HCT116 (cell line): ENCODE results near the gene FAM177B. TPM values are rescaled to one million over a fixed set of nuclear protein-coding genes. Genes with fewer than 3 reads are reported as not detected.
A peak's percentile ranks its signal among the peaks of the same experiment; 100 is the strongest.

Source experiments
- ATAC-seq: fragments of 200-7000 bp; cut with Tn5 transposase; 2 replicates; pipeline ENCODE4 v1.9.1; 2020; ENCODE audit warnings: mild to moderate bottlenecking, moderate library complexity
- BruUV-seq: library from RNA; stranded (reverse); fragments of 400-500 nt; replicated peaks from 2 replicates; lab custom pipeline; 2021; lab: Mats Ljungman, UMichigan
- CTCF ChIA-PET: fragments of 300-600 bp; sonication (Branson Sonifier 250); formaldehyde crosslinking; loops from one replicate; lab custom pipeline; 2021; ENCODE audit warnings: antibody characterized with exemption; lab: Charles Lee
- POLR2A ChIA-PET: fragments of 300-600, 350-600 bp; sonication (Branson Sonifier 250); formaldehyde crosslinking; loops from one replicate; lab custom pipeline; 2021; ENCODE audit warnings: antibody characterized with exemption; lab: Charles Lee
- RAD21 ChIA-PET, 2 experiments: fragments of 300-600 bp; sonication (Branson Sonifier 250); formaldehyde crosslinking; loops; one replicate each; lab custom pipeline; 2023; ENCODE audit warnings: low total read pairs in 2 of 2; ENCODE audit not compliant: uncharacterized antibody in 2 of 2, unreplicated experiment in 2 of 2, low non-redundant PET in 1 of 2; lab: Charles Lee
- DNase-seq: peaks from one replicate; pipeline ENCODE4 v3.0.0-alpha.2; 2010; ENCODE audit warnings: low read depth, low spot score
- H2AFZ ChIP-seq: fragments of 200-600 bp; shearing (Covaris generic), sonication (generic); 2 replicates; pipeline ENCODE4 v1.6.1; 2017; ENCODE audit warnings: low read depth, mixed run types, mixed read lengths, antibody characterized with exemption, low read length; ENCODE audit not compliant: poor library complexity, severe bottlenecking
- H3K27ac ChIP-seq: 2 replicates; pipeline ENCODE4 v1.5.1; 2012; ENCODE audit warnings: low read depth, low read length
- H3K27me3 ChIP-seq: fragments of 200-600 bp; sonication (generic); 2 replicates; pipeline ENCODE4 v1.6.1; 2016; ENCODE audit warnings: mixed run types, low read length, mixed read lengths; ENCODE audit not compliant: insufficient read depth
- H3K36me3 ChIP-seq, 2 experiments: fragments of 200-500 bp in 1 of 2; fragments of 200-600 bp in 1 of 2; sonication (Bioruptor generic) in 1 of 2; sonication (generic) in 1 of 2; 2 replicates each; pipeline versions ENCODE4 v1.5.1 to v1.6.1; 2014 to 2016; ENCODE audit warnings: low read length in 2 of 2, inconsistent platforms in 1 of 2, mixed read lengths in 1 of 2, mixed run types in 1 of 2; ENCODE audit not compliant: insufficient read depth in 2 of 2, control insufficient read depth in 1 of 2
- H3K4me1 ChIP-seq, 2 experiments: fragments of 200-600 bp in 1 of 2; sonication (generic) in 1 of 2; 2 replicates each; pipeline versions ENCODE4 v1.5.1 to v1.6.1; 2012 to 2017; ENCODE audit warnings: low read length in 2 of 2, inconsistent platforms in 1 of 2, mild to moderate bottlenecking in 1 of 2, mixed read lengths in 1 of 2, mixed run types in 1 of 2, moderate library complexity in 1 of 2; ENCODE audit not compliant: insufficient read depth in 2 of 2, control insufficient read depth in 1 of 2
- H3K4me2 ChIP-seq: fragments of 200-600 bp; sonication (generic); 2 replicates; pipeline ENCODE4 v1.6.1; 2017; ENCODE audit warnings: mixed run types, low read length, mixed read lengths
- H3K4me3 ChIP-seq, 2 experiments: fragments of 200-600 bp in 1 of 2; sonication (generic) in 1 of 2; replicated peaks in 1 of 2; 2 replicates each; pipeline ENCODE4 v1.5.1; 2011 to 2016; ENCODE audit warnings: low read length in 2 of 2, control low read depth in 1 of 2, low read depth in 1 of 2, mild to moderate bottlenecking in 1 of 2, mixed read lengths in 1 of 2, mixed run types in 1 of 2
- H3K79me2 ChIP-seq: fragments of 200-600 bp; sonication (generic); 2 replicates; pipeline ENCODE4 v1.6.1; 2017; ENCODE audit warnings: mild to moderate bottlenecking, mixed run types, low read length, moderate library complexity, mixed read lengths; ENCODE audit not compliant: insufficient read depth
- H3K9ac ChIP-seq: fragments of 200-600 bp; sonication (generic); 2 replicates; pipeline ENCODE4 v1.6.1; 2016; ENCODE audit warnings: low read length, mixed read lengths
- H3K9me2 ChIP-seq: fragments of 200-600 bp; sonication (generic), shearing (Covaris generic); 2 replicates; pipeline ENCODE4 v1.6.1; 2017; ENCODE audit warnings: mixed run types, mild to moderate bottlenecking, moderate library complexity; ENCODE audit not compliant: insufficient read depth
- H3K9me3 ChIP-seq, 2 experiments: fragments of 200-500 bp in 1 of 2; fragments of 200-600 bp in 1 of 2; sonication (Bioruptor generic) in 1 of 2; sonication (generic) in 1 of 2; 2 replicates each; pipeline ENCODE4 v1.6.1; 2014 to 2017; ENCODE audit warnings: low read length in 2 of 2, mixed read lengths in 2 of 2, inconsistent platforms in 1 of 2, low read depth in 1 of 2, mild to moderate bottlenecking in 1 of 2, mixed run types in 1 of 2, moderate library complexity in 1 of 2; ENCODE audit not compliant: control insufficient read depth in 1 of 2, insufficient read depth in 1 of 2
- H4K20me1 ChIP-seq: fragments of 200-600 bp; sonication (generic), shearing (Covaris generic); 2 replicates; pipeline ENCODE4 v1.6.1; 2017; ENCODE audit warnings: mixed run types, mild to moderate bottlenecking, moderate library complexity; ENCODE audit not compliant: insufficient read depth
- ATF3 ChIP-seq: IDR thresholded peaks from 2 replicates; pipeline ENCODE4 v1.6.1; 2012
- CEBPB ChIP-seq: IDR thresholded peaks from 2 replicates; pipeline ENCODE4 v1.6.1; 2012; ENCODE audit warnings: low read depth
- CTCF ChIP-seq, 3 experiments: fragments of 200-600 bp in 1 of 3; sonication (generic) in 1 of 3; IDR thresholded peaks in 2 of 3; conservative IDR thresholded peaks in 1 of 3; 2 replicates each; pipeline ENCODE4 v1.5.1; 2012 to 2017; ENCODE audit warnings: low read depth in 2 of 3, low read length in 2 of 3, antibody characterized with exemption in 1 of 3, borderline replicate concordance in 1 of 3, control low read depth in 1 of 3, mild to moderate bottlenecking in 1 of 3, mixed read lengths in 1 of 3, mixed run types in 1 of 3, moderate library complexity in 1 of 3; ENCODE audit not compliant: insufficient read depth in 1 of 3
- EGR1 ChIP-seq: IDR thresholded peaks from 2 replicates; pipeline ENCODE4 v1.6.1; 2012; ENCODE audit warnings: low read depth
- ELF1 ChIP-seq: IDR thresholded peaks from 2 replicates; pipeline ENCODE4 v1.6.1; 2012; ENCODE audit warnings: low read depth, borderline replicate concordance
- EZH2 ChIP-seq: fragments of 200-600 bp; sonication (generic); IDR thresholded peaks from 2 replicates; pipeline ENCODE4 v1.6.1; 2017; ENCODE audit warnings: antibody characterized with exemption, mixed run types
- EZH2phosphoT487 ChIP-seq: fragments of 200-600 bp; IDR thresholded peaks from 2 replicates; pipeline ENCODE4 v1.6.1; 2018; ENCODE audit warnings: antibody characterized with exemption, borderline replicate concordance
- MAX ChIP-seq: IDR thresholded peaks from 2 replicates; pipeline ENCODE4 v1.6.1; 2012
- POLR2A ChIP-seq: IDR thresholded peaks from 2 replicates; pipeline ENCODE4 v1.7.0; 2011; ENCODE audit warnings: borderline replicate concordance; ENCODE audit not compliant: insufficient read depth, insufficient read length; ENCODE audit errors: extremely low read depth
- POLR2AphosphoS5 ChIP-seq: IDR thresholded peaks from 2 replicates; pipeline ENCODE4 v1.6.1; 2011; ENCODE audit warnings: mild to moderate bottlenecking, low read depth, low read length, moderate library complexity
- SIN3A ChIP-seq: IDR thresholded peaks from 2 replicates; pipeline ENCODE4 v1.6.1; 2012; ENCODE audit warnings: low read depth
- SP1 ChIP-seq: IDR thresholded peaks from 2 replicates; pipeline ENCODE4 v1.6.1; 2012; ENCODE audit warnings: low read depth
- SRF ChIP-seq: IDR thresholded peaks from 2 replicates; pipeline ENCODE4 v1.6.1; 2012; ENCODE audit warnings: low read depth
- TCF7L2 ChIP-seq: IDR thresholded peaks from 2 replicates; pipeline ENCODE4 v1.7.0; 2011; ENCODE audit warnings: borderline replicate concordance, inconsistent platforms; ENCODE audit not compliant: insufficient read depth, insufficient read length; ENCODE audit errors: extremely low read depth
- YY1 ChIP-seq: IDR thresholded peaks from 2 replicates; pipeline ENCODE4 v1.6.1; 2011; ENCODE audit warnings: low read length, low read depth, moderate library complexity, mild to moderate bottlenecking; ENCODE audit not compliant: insufficient replicate concordance; ENCODE audit errors: extremely low read depth
- ZBTB33 ChIP-seq: IDR thresholded peaks from 2 replicates; pipeline ENCODE4 v1.6.1; 2011; ENCODE audit warnings: mild to moderate bottlenecking, low read length, moderate library complexity; ENCODE audit not compliant: insufficient replicate concordance; ENCODE audit errors: extremely low read depth
- ZFX ChIP-seq: fragments of 450-650 bp; IDR thresholded peaks from 2 replicates; pipeline ENCODE4 v1.6.1; 2017
- intact Hi-C: fragments of 100-400 bp; cut with micrococcal nuclease; formaldehyde crosslinking; loops from 2 replicates; pipeline ENCODE4 v1.10.0; 2022
- total RNA-seq: library from RNA; stranded (reverse); gene quantifications from one replicate; pipeline ENCODE4 v1.2.1, GENCODE V29; 2021; ENCODE audit not compliant: unreplicated experiment

FAM177B gene
- total RNA-seq, 1 experiment from 2014 or later, result not detected

- TF ChIP-seq EZH2phosphoT487 (no peak), POLR2AphosphoS5 (peak; percentile 46), EZH2 (no peak), ATF3 (no peak)
- TF ChIP-seq, all 23 proteins: peak for 6
Observed at GRCh38 chr1:222711319-222712252, 25.4 kb upstream of the FAM177B start (continued).

- POLR2A ChIA-PET, result interaction anchor here (1.0 to 1.2 kb wide), 2 partner anchors 68 to 247 kb away, joined by 3 to 4 read pairs; no protein-coding TSS in a partner anchor
- no peaks in the 10 kb centered on the region for H3K9me2 ChIP-seq
- no TSS peak for BruUV-seq
- H3K4me2 ChIP-seq, result peak within 1 kb of the TSS; percentile 79
- ATAC-seq (peak; percentile 81), DNase-seq (peak; percentile 69)
- RAD21 ChIA-PET, result interaction anchor here in 1 of 2 experiments (0.6 kb wide), 1 partner anchor 981 kb away, joined by 3 read pairs; no protein-coding TSS in a partner anchor
- H3K79me2 ChIP-seq, result peaks cover 57% of the 10 kb centered on the region
- TF ChIP-seq YY1 (peak; percentile 98), CTCF (IDR thresholded peaks at IDR 0.05 in 2 of 3, conservative IDR thresholded peaks at IDR 0.05 in 1 of 3; ENCODE audit: borderline replicate concordance in 1 of 3, insufficient read depth in 1 of 3, low read depth in 2 of 3, low read length in 2 of 3) (no peak), SIN3A (peak; percentile 57; the same call in 1 of the 2 replicates), ZBTB33 (no peak), EGR1 (peak; percentile 92), SP1 (peak; percentile 61), SRF (no peak; the same call in 1 of the 2 replicates), ZFX (no peak), ELF1 (peak; percentile 100), CEBPB (no peak; the same call in 1 of the 2 replicates), TCF7L2 (peak; percentile 49), POLR2A (peak; percentile 52), POLR2AphosphoS5 (peak; percentile 58), MAX (peak; percentile 58)
- intact Hi-C loops, result loop anchor here (1.0 to 5.0 kb wide), 2 partner anchors 70 to 247 kb away; no protein-coding TSS in a partner anchor
- no peaks in the 10 kb centered on the region for H3K9me3 ChIP-seq
- H3K4me1 ChIP-seq, result peaks cover 0 to 12% of the 10 kb centered on the region in 2 experiments; a peak in 2 of 4 replicates
- no peaks in the 10 kb centered on the region for H4K20me1 ChIP-seq
- H3K4me3 ChIP-seq, result peak within 1 kb of the TSS; percentile 73 to 96
- peak within 1 kb of the TSS; percentile 91 for H3K27ac ChIP-seq
- H2AFZ ChIP-seq, result peak within 1 kb of the TSS; percentile 61
- no peaks in the 10 kb centered on the region for H3K27me3 ChIP-seq
- 0 out of 4 replicates have a peak, but pooled peaks cover 0 to 2% of the 10 kb centered on the region in 2 experiments for H3K36me3 ChIP-seq
- H3K9ac ChIP-seq, result peak within 1 kb of the TSS; percentile 75
- CTCF ChIA-PET, result no interaction called here
Observed at GRCh38 chr1:222712253-222713090, 24.5 kb upstream of the FAM177B start, which contains the start of the genes AIDA and BROX. Gene AIDA, minus strand, starts transcription at chr1:222712491. Its CDS starts 174 bp downstream, at chr1:222712317. Gene BROX, plus strand, starts transcription at chr1:222712564. Its CDS starts 3,136 bp downstream, at chr1:222715700.
